Ectodermal cell (in vitro differentiated cells): ENCODE measurements around the gene SRPK2.

ENCODE experiments used
- H3K27ac ChIP-seq: 2 replicates; pipeline ENCODE4 v1.7.0; 2013; ENCODE audit warnings: mild to moderate bottlenecking, low read depth, low read length; ENCODE audit not compliant: insufficient read depth, poor library complexity, severe bottlenecking
- H3K27me3 ChIP-seq: 2 replicates; pipeline ENCODE4 v1.7.0; 2013; ENCODE audit warnings: mild to moderate bottlenecking, low read length; ENCODE audit not compliant: insufficient read depth, control insufficient read depth, poor library complexity, severe bottlenecking
- H3K36me3 ChIP-seq: one replicate; pipeline ENCODE4 v1.7.0; 2013; ENCODE audit warnings: low read length; ENCODE audit not compliant: control insufficient read depth, insufficient read depth
- H3K4me1 ChIP-seq: one replicate; pipeline ENCODE4 v1.7.0; 2013; ENCODE audit warnings: low read length; ENCODE audit not compliant: control insufficient read depth, insufficient read depth
- H3K4me3 ChIP-seq: 2 replicates; pipeline ENCODE4 v1.7.0; 2013; ENCODE audit warnings: low read depth, low read length, control low read depth; ENCODE audit not compliant: insufficient read depth
- H3K9me3 ChIP-seq: 2 replicates; pipeline ENCODE4 v1.7.0; 2013; ENCODE audit warnings: mild to moderate bottlenecking, low read length, moderate library complexity; ENCODE audit not compliant: control insufficient read depth
- WGBS, 2 experiments: methylation state at CpG; one replicate each; pipeline ENCODE4 v1.1.7; 2013; ENCODE audit warnings: missing lambda C conversion rate in 2 of 2; 5-methylcytosine and 5-hydroxymethylcytosine counted together

The SRPK2 gene

DNA sequence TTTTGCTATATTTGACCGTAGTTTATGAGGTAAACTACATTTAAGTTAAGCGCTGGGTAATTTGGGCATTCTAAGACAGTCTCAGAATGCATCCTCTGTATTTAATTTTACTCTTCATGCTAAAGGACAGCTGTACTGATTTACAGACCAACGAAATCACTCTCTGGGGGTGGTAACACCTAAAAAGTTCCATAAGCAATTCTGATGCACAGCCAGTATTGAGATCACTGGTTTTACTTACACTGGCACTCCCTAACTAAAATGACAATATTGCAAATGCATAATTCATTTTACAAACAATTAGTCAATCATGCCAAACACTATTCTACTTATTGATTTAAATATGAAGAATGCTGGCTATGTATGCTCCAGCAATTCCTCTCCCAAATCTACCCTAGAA is 102.3 kb downstream of the SRPK2 start:
- Histone ChIP-seq H3K4me3 (no peak overlapping the region), H3K9me3 (no peaks in the 10 kb centered on the region)
- WGBS, 2 experiments: 94 to 97% methylated on average over 3 of the region's 3 CpGs

DNA sequence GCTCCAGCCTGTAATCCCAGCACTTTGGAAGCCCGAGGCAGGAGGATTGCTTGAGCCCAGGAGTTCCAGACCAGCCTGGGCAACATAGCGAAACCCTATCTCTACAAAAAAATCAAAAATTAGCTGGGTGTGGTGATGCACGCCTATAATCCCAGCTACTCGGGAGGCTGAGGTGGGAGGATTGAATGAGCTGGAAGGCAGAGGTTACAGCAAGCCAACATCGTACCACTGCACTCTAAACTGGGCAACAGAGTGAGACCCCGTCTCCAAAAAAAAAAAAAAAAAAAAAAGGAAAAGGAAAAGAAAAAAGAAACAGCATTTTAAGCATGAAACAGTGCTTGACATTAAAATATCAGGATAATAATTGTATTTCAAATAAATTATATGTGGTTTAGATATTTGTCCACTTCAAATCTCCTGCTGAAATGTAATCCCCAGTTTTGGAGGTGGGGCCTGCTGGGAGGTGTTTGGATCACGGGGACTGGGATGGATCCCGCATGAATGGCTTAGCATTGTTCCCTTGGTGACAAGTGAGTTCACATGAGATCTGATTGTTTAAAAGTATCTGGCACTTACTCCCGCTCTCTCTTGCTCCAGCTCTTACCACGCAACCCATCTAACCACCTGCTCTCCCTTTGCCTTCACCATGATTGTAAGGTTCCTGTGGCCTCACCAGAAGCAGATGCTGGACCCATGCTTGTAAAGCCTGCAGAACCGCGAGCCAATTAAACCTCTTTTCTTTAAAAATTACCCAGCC is 103.4 kb downstream of the SRPK2 start:
- Histone ChIP-seq H3K9me3 (no peaks in the 10 kb centered on the region), H3K4me1 (peaks cover 8% of the 10 kb centered on the region), H3K36me3 (no peaks in the 10 kb centered on the region), H3K27me3 (no peaks in the 10 kb centered on the region), H3K4me3 (no peak overlapping the region), H3K27ac (no peak overlapping the region)
- 83 to 88% methylated on average over 12 of the region's 12 CpGs for WGBS, 2 experiments

More for the DNA sequence above, 102.3 kb downstream of the SRPK2 start:
- no peak overlapping the region for H3K27ac ChIP-seq
- H3K27me3 ChIP-seq: no peaks in the 10 kb centered on the region
- peaks cover 8% of the 10 kb centered on the region for H3K4me1 ChIP-seq
- H3K36me3 ChIP-seq: no peaks in the 10 kb centered on the region

DNA sequence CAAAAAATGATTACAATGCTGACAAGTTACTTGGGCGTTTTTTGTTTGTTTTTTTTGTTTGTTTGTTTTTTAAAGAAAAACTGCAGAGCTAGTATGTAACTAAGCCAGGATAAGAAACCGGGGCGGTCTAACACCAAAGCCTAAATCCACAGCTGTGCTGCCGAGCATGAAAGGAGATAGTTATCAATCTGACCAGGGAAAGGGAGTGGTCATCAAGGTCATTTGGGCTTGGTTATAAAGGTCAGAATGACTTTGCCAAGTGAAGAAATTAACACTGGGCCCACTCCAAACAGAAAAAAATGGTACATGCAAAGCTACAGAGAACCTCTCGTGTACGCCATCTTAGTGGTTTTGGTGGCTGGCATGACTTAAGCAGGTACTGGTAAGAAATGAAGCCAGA is 104.7 kb downstream of the SRPK2 start:
- Histone ChIP-seq H3K9me3 (no peaks in the 10 kb centered on the region), H3K4me3 (no peak overlapping the region)
- WGBS, 2 experiments: 91 to 92% methylated on average over 6 of the region's 6 CpGs

DNA sequence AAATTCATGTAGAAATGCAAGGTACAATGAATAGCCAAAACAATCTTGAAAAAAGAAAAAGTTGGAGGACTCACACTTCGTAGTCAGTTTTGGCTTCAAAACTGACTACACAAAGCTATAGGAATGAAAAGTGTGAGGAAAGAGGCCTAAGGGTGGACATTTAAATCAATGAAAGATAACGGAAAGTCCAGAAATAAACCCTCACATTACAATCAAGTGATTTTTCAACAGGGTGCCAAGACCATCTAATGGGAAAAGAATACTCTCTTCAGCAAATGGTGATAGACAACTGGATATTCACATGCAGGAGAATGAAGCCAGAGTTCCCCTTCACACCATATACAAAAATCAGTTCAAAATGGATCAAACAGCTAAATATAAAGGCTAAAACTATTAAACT is 106.8 kb downstream of the SRPK2 start:
- H3K4me3 ChIP-seq: no peak overlapping the region
- H3K36me3 ChIP-seq: no peaks in the 10 kb centered on the region
- WGBS, 2 experiments: 95 to 100% methylated on average over 1 of the region's 2 CpGs
- H3K27ac ChIP-seq: no peak overlapping the region
- H3K27me3 ChIP-seq: no peaks in the 10 kb centered on the region
- no peaks in the 10 kb centered on the region for H3K9me3 ChIP-seq
- H3K4me1 ChIP-seq: peaks cover 8% of the 10 kb centered on the region

More for the DNA sequence above, 104.7 kb downstream of the SRPK2 start:
- H3K27me3 ChIP-seq: no peaks in the 10 kb centered on the region
- no peak overlapping the region for H3K27ac ChIP-seq
- peaks cover 8% of the 10 kb centered on the region for H3K4me1 ChIP-seq
- H3K36me3 ChIP-seq: no peaks in the 10 kb centered on the region

DNA sequence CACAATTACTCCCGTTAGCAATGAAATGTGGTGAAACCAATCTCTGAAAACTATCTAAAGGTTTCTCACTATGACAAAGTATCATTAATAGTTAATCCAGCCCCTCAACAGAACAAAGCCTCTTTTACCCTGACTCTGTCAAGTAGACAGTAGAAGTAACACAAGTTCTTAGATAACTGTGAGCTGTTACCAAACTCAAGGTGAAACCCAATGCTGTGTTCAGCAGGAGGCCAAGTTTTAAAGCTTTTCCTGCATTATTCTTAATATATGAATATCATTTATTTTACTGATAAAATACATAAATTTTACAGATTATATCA is 109.1 kb downstream of the SRPK2 start:
- Histone ChIP-seq H3K4me3 (no peak overlapping the region), H3K36me3 (no peaks in the 10 kb centered on the region), H3K9me3 (no peaks in the 10 kb centered on the region), H3K27ac (no peak overlapping the region), H3K27me3 (no peaks in the 10 kb centered on the region), H3K4me1 (no peaks in the 10 kb centered on the region)
- WGBS, 2 experiments: 80 to 93% methylated on average over 1 of the region's 1 CpG

DNA sequence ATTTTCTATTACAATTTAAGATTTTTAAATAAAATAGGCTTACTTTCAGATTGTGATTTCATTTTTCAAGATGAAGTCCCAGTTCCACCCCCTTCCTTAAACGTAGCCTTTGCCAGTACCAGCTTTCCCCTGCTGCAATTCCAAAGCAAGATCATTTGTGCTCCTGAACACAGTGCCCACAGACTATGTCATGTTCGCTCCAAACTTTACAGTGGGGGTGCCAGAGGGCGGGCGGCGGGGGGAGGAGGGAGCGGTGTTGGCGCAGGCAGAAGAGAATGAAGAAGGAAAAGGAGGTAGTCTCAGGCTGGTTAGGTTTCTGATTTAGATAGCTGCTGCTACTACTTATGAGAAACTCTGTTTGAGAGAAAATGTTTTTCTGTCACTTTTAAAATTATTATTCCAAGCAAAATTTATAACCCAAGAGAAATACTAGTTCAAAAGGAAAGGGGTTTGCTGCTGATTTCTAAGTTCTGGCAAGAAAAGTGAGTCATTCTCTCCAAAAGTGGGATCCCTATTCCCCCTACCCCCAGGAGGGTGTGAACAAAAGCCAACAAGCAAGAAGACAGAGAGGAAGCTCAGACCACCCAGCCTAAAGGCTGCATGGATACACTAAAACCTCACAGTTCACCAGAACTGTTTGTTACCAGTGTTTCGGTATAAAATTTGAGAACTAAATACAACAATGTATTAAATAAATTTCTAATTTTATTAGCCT is 109.6 kb downstream of the SRPK2 start:
- H3K4me3 ChIP-seq: no peak overlapping the region
- no peaks in the 10 kb centered on the region for H3K4me1 ChIP-seq
- H3K27me3 ChIP-seq: no peaks in the 10 kb centered on the region
- H3K36me3 ChIP-seq: no peaks in the 10 kb centered on the region
- no peaks in the 10 kb centered on the region for H3K9me3 ChIP-seq
- H3K27ac ChIP-seq: no peak overlapping the region
- 60 to 82% methylated on average over 7 of the region's 8 CpGs for WGBS, 2 experiments

DNA sequence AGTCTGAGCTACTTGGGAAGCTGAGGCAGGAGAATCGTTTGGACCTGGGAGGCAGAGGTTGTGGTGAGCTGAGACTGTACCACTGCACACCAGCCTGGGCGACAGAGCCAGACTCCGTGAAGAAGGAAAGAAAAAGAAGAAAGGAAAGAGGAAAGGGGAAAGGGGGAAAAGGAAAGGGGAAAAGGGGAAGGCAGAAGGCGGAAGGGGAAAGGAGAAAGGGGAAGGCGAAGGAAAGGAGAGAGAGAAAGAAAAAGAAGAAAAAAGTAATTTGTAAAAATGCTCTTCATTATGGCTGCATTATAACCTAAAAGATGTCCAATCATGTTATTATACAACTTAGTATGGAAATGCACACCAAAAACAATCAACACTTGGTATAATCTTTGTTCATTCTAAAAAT is 110.2 kb downstream of the SRPK2 start:
- Histone ChIP-seq H3K27ac (no peak overlapping the region), H3K36me3 (no peaks in the 10 kb centered on the region), H3K27me3 (no peaks in the 10 kb centered on the region), H3K4me1 (no peaks in the 10 kb centered on the region), H3K4me3 (no peak overlapping the region), H3K9me3 (no peaks in the 10 kb centered on the region)
- WGBS, 2 experiments: 89 to 95% methylated on average over 5 of the region's 5 CpGs

DNA sequence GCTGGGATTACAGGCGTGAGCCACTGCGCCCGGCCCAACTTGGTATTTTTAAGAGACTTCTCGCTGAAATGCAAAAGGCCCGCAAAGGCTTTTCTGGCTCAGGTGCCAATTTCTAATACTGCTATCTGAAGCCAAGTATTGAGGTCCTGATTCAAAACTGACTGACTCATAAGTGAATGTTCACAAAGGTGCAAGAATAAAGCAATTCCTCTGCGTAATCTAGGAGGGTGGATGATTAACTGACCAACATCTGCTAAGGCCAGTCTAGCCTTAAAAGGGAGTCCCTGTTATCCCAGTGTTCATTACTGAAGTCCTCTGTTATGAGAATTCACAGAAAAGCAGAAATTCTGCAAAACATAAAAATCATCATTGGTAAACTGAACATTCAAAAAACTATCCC is 111.4 kb downstream of the SRPK2 start:
- H3K27ac ChIP-seq: no peak overlapping the region
- H3K36me3 ChIP-seq: no peaks in the 10 kb centered on the region
- no peaks in the 10 kb centered on the region for H3K4me1 ChIP-seq
- H3K9me3 ChIP-seq: no peaks in the 10 kb centered on the region
- WGBS, 2 experiments: 91 to 95% methylated on average over 6 of the region's 6 CpGs
- H3K4me3 ChIP-seq: no peak overlapping the region
- H3K27me3 ChIP-seq: no peaks in the 10 kb centered on the region

DNA sequence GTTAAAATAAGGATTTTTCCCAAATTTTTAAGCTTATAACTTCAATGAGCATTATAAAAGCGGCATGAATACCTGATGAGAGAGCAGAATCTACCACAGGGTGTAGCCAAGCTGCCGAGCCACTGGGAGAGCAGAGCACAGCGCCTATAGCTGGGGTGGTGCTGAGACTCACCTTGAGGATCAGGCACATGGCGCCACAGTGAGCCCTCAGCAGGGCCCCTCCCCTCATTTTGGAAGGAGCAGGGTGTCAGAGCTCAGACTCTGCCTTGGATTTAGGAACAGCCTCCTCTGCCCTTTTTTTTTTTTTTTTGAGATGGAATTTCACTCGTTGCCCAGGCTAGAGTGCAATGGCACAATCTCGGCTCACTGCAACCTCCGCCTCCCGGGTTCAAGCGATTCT is 118.6 kb downstream of the SRPK2 start:
- Histone ChIP-seq H3K27ac (no peak overlapping the region), H3K4me1 (no peaks in the 10 kb centered on the region), H3K36me3 (no peaks in the 10 kb centered on the region), H3K4me3 (no peak overlapping the region), H3K27me3 (no peaks in the 10 kb centered on the region), H3K9me3 (no peaks in the 10 kb centered on the region)
- WGBS, 2 experiments: 91 to 96% methylated on average over 9 of the region's 9 CpGs

DNA sequence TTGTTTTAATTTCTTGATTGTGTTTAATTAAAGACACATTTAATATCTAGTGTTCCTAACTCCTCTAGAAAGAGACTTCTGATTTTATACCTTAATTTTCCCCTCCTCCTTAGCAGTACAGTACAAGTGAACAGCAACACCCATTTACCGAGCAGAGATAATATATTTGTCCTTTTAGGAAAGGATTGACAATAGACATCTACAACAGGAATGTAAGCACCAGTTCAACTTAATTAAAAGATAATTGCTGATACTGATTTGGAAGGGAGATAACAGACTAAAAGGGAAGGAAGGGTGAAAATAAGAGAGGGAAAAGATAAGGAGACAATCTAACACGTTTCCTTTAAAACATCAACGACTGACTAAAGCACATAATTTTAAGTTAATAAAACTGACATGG is 119.3 kb downstream of the SRPK2 start:
- Histone ChIP-seq H3K27me3 (no peaks in the 10 kb centered on the region), H3K4me1 (no peaks in the 10 kb centered on the region), H3K9me3 (no peaks in the 10 kb centered on the region), H3K27ac (no peak overlapping the region), H3K36me3 (no peaks in the 10 kb centered on the region), H3K4me3 (no peak overlapping the region)
- 90 to 93% methylated on average over 2 of the region's 3 CpGs for WGBS, 2 experiments
